GM12878 (cell line): ENCODE data around the gene ZFAND2B. TPM values are rescaled to one million over a fixed set of nuclear protein-coding genes. Genes with fewer than 3 reads are reported as not detected.

Source experiments
- ATAC-seq: fragments of 200-7000 bp; cut with Tn5 transposase; 3 replicates; pipeline ENCODE4 v1.9.1; 2020; ENCODE audit warnings: mild to moderate bottlenecking, moderate library complexity
- BruUV-seq: library from RNA; stranded (reverse); fragments of 400-500 nt; replicated peaks from 2 replicates; lab custom pipeline; 2021; lab: Mats Ljungman, UMichigan
- CTCF ChIA-PET: fragments of 300-600 bp; sonication (Branson Sonifier 250); formaldehyde crosslinking; extraction: SDS; loops from one replicate; lab custom pipeline; 2021; ENCODE audit warnings: inconsistent platforms; lab: Yijun Ruan, JAX
- POLR2A ChIA-PET: fragments of 350-600 bp; formaldehyde crosslinking; extraction: SDS; loops from one replicate; lab custom pipeline; 2021; ENCODE audit warnings: inconsistent platforms; lab: Charles Lee
- RAD21 ChIA-PET: fragments of 300-600 bp; sonication (Branson Sonifier 250); formaldehyde crosslinking; loops from one replicate; lab custom pipeline; 2023; ENCODE audit warnings: antibody characterized with exemption; ENCODE audit not compliant: unreplicated experiment; lab: Charles Lee
- SMC1A ChIA-PET: fragments of 300-600 bp; sonication (Branson Sonifier 250); formaldehyde crosslinking; loops from one replicate; lab custom pipeline; 2023; ENCODE audit not compliant: unreplicated experiment, uncharacterized antibody; lab: Charles Lee
- DNase-seq: peaks from one replicate; pipeline ENCODE4 v3.0.0-alpha.2; 2011; ENCODE audit warnings: low read depth, low spot score
- FAIRE-seq: peaks from 3 replicates; lab custom pipeline; 2011; peaks lifted over from hg19 to GRCh38; lab: Jason Lieb, UNC
- H2AFZ ChIP-seq: 2 replicates; pipeline ENCODE4 v1.6.0; 2011; ENCODE audit warnings: low read depth, low read length, control low read depth; ENCODE audit not compliant: control insufficient read depth
- H3K27ac ChIP-seq: 2 replicates; pipeline ENCODE4 v1.5.1; 2011; ENCODE audit warnings: control low read depth; ENCODE audit not compliant: control insufficient read depth, insufficient read depth
- H3K27me3 ChIP-seq, 2 experiments: replicated peaks in 1 of 2; 2 replicates each; pipeline versions ENCODE4 v1.6.0 to v1.6.1; 2011; ENCODE audit warnings: low read length in 1 of 2; ENCODE audit not compliant: control insufficient read depth in 2 of 2, insufficient read depth in 2 of 2
- H3K36me3 ChIP-seq, 2 experiments: 2 replicates each; pipeline ENCODE4 v1.5.1; 2011; ENCODE audit warnings: low read length in 1 of 2; ENCODE audit not compliant: control insufficient read depth in 2 of 2, insufficient read depth in 2 of 2
- H3K4me1 ChIP-seq: 2 replicates; pipeline ENCODE4 v1.6.1; 2011; ENCODE audit warnings: mild to moderate bottlenecking, low read length, moderate library complexity, mixed read lengths; ENCODE audit not compliant: control insufficient read depth, insufficient read depth
- H3K4me2 ChIP-seq: 2 replicates; pipeline ENCODE4 v1.6.0; 2011; ENCODE audit warnings: control low read depth; ENCODE audit not compliant: control insufficient read depth, insufficient read depth
- H3K4me3 ChIP-seq: fragments of 200-600 bp; sonication (generic); 2 replicates; pipeline ENCODE4 v1.5.1; 2016
- H3K79me2 ChIP-seq: 2 replicates; pipeline ENCODE4 v1.6.0; 2011; ENCODE audit warnings: low read length; ENCODE audit not compliant: control insufficient read depth, insufficient read depth
- H3K9ac ChIP-seq: 2 replicates; pipeline ENCODE4 v1.8.0; 2011; ENCODE audit warnings: low read length, control low read depth, mixed read lengths; ENCODE audit not compliant: control insufficient read depth, insufficient read depth
- H3K9me3 ChIP-seq: replicated peaks from 3 replicates; pipeline ENCODE4 v1.5.1; 2011; ENCODE audit warnings: mild to moderate bottlenecking, low read length; ENCODE audit not compliant: control insufficient read depth, insufficient read depth
- H4K20me1 ChIP-seq: 2 replicates; pipeline ENCODE4 v1.6.0; 2011; ENCODE audit not compliant: control insufficient read depth, insufficient read depth
- ASH2L ChIP-seq: fragments of 300-600, 200-600 bp; sonication (generic); IDR thresholded peaks from 2 replicates; pipeline ENCODE4 v1.6.1; 2017; ENCODE audit warnings: low read depth, mild to moderate bottlenecking, borderline replicate concordance
- CREB1 ChIP-seq: IDR thresholded peaks from 2 replicates; pipeline ENCODE4 v1.6.1; 2012; ENCODE audit warnings: low read depth, mild to moderate bottlenecking, inconsistent platforms
- KLF5 ChIP-seq: fragments of 450-650 bp; IDR thresholded peaks from 2 replicates; pipeline ENCODE4 v1.6.1; 2014; ENCODE audit warnings: mild to moderate bottlenecking; ENCODE audit not compliant: partially characterized antibody
- NR2F1 ChIP-seq: fragments of 450-650 bp; conservative IDR thresholded peaks from 2 replicates; pipeline ENCODE4 v1.6.1; 2017; ENCODE audit warnings: mild to moderate bottlenecking
- SP1 ChIP-seq: IDR thresholded peaks from one replicate; pipeline ENCODE4 v1.6.1; 2011; ENCODE audit warnings: low read depth, low read length
- SRF ChIP-seq, 2 experiments: IDR thresholded peaks; 2 replicates each; pipeline ENCODE4 v1.6.1; 2011; ENCODE audit warnings: low read depth in 2 of 2, low read length in 2 of 2, mild to moderate bottlenecking in 1 of 2, moderate library complexity in 1 of 2
- STAT3 ChIP-seq: IDR thresholded peaks from 2 replicates; pipeline ENCODE4 v1.6.1; 2011; ENCODE audit warnings: low read depth, low read length, improper control_type of control experiment
- TAF1 ChIP-seq: IDR thresholded peaks from 2 replicates; pipeline ENCODE4 v1.6.1; 2011; ENCODE audit warnings: mild to moderate bottlenecking, low read depth, low read length, borderline replicate concordance
- TCF12 ChIP-seq: IDR thresholded peaks from 2 replicates; pipeline ENCODE4 v1.6.1; 2011; ENCODE audit warnings: low read depth, mild to moderate bottlenecking, low read length
- WGBS: methylation state at CpG from one replicate; pipeline ENCODE4 v1.1.6; 2016; ENCODE audit warnings: low lambda C conversion rate; ENCODE audit not compliant: insufficient replicate concordance, insufficient coverage; ENCODE audit errors: missing lambda C conversion rate; 5-methylcytosine and 5-hydroxymethylcytosine counted together
- in situ Hi-C: fragments of 300-500 bp; cut with MboI; formaldehyde crosslinking; loops from 9 replicates; pipeline ENCODE4 v1.14.3; 2018; ENCODE audit warnings: mixed read lengths
- intact Hi-C: fragments of 100-400 bp; cut with micrococcal nuclease; formaldehyde crosslinking; loops from one replicate; pipeline ENCODE4 v1.14.2; 2022; ENCODE audit not compliant: unreplicated experiment
- polyA plus RNA-seq, 11 experiments: library from polyadenylated mRNA; depleted of rRNA in 4 of 11; unstranded in 6 of 11; stranded (reverse) in 5 of 11; fragments of >200 nt; fragmentation: Nextera tagmentation in 4 of 11; fragmentation: Illumina TruSeq in 1 of 11; extraction: Ambion mirVana in 4 of 11; extraction: Trizol in 1 of 11; gene quantifications; 1 replicate in 1 of 11; 2 replicates in 10 of 11; pipeline versions ENCODE4 v1.2.1 to v1.2.3, GENCODE V29; 2011 to 2016; ENCODE audit warnings: inconsistent platforms in 2 of 11, missing spikeins in 2 of 11, low read depth in 1 of 11
- total RNA-seq, 4 experiments: library from RNA; depleted of rRNA in 3 of 4; stranded (reverse); fragments of >200 nt in 3 of 4; fragmentation: Illumina TruSeq in 1 of 4; extraction: Trizol in 1 of 4; gene quantifications; 2 replicates each; pipeline versions ENCODE4 v1.2.1 to v1.2.3, GENCODE V29; 2013 to 2021
- TF ChIP-seq, protein P1 (sequence below): fragments of 450-650 bp; IDR thresholded peaks from 2 replicates; pipeline ENCODE4 v1.6.1; 2017; ENCODE audit warnings: mild to moderate bottlenecking, moderate library complexity
- TF ChIP-seq, protein P2 (sequence below): fragments of 450-650 bp; IDR thresholded peaks from 2 replicates; pipeline ENCODE4 v1.6.1; 2017; ENCODE audit warnings: mild to moderate bottlenecking
- TF ChIP-seq, protein P3 (sequence below): fragments of 450-650 bp; IDR thresholded peaks from 2 replicates; pipeline ENCODE4 v1.6.1; 2017; ENCODE audit warnings: antibody characterized with exemption, mild to moderate bottlenecking, moderate library complexity

Gene ZFAND2B
- total and polyA plus RNA-seq, 10 of the 15 experiments (the other 5 are each of a cell fraction or from before 2014, with no cell fraction given): 5.4 to 28.1 (median 22.4) TPM

DNA sequence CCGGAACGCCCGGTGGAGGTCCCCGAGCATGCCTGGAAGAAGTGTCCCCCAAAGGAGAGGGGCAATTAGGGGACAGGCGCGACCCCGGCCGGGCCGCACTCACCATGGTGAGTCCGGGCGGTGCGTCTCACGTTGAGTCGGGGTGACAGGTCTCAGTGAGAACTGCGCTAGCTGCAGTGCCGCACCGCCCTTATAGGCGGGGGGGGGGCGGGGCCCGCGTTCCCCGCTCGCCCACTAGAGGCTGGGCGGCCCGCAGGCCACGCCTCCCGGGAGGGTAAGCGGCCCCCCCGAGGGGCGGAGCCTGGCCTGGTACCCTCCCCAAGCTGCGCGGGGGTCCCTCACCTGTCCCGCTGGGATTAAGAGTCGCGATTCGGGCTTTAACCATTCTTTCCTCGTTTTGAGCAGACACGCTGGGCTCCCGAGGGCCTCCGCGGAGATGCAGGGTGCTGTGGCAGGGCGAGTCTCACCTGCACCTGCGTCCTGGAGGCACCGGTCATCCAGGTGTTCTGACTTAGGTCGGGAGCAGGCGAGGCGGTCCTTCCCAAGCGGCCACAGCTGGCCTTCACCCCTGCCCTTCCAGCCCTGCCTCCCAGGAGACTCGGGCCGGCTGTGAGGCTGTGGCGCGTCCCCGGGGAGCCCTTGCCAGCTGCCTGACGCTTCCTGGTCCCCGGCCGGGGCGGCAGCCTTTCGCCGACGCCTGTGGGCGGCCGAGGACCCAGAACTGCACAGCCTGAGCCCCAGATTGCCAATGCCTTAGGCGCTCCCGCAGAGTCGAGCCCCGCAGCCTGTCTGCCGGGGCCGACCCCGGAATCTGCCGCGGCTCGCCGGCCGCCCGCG, 47.4 kb downstream of the ZFAND2B start, which contains the start of gene TUBA4A:
TSS of gene TUBA4A (minus strand) at position 166 of the 837 bp plus-strand sequence. CDS start at position 106, 60 bp downstream.
- H3K79me2 ChIP-seq: peaks cover 44% of the 10 kb centered on the region
- H2AFZ ChIP-seq: peak within 1 kb of the TSS; percentile 92
- no peak for FAIRE-seq
- no peaks in the 10 kb centered on the region for H3K27me3 ChIP-seq
- CTCF ChIA-PET: interaction anchor here (0.6 to 6.1 kb wide), 15 partner anchors 8 to 356 kb away, joined by 3 to 65 read pairs (median 4); partner anchors contain the start of genes CNPPD1, DNAJB2, GLB1L and NHEJ1
- H3K27ac ChIP-seq: peak within 1 kb of the TSS; percentile 77
- peak within 1 kb of the TSS; percentile 92 for H3K4me2 ChIP-seq
- H4K20me1 ChIP-seq: 0 out of 2 replicates have a peak, but pooled peaks cover 4% of the 10 kb centered on the region
- peaks cover 9% of the 10 kb centered on the region in 2 experiments for H3K36me3 ChIP-seq
- DNase-seq: no peak
- ATAC-seq: peak; percentile 83
- 1% methylated on average over 71 of the region's 76 CpGs for WGBS
- H3K4me1 ChIP-seq: peaks cover 22% of the 10 kb centered on the region
- in situ Hi-C loops (no loop called here), intact Hi-C loops (loop anchor here (1.0 to 2.0 kb wide), 5 partner anchors 25 to 93 kb away; partner anchors contain the start of genes ANKZF1, ATG9A, CNPPD1 and DNAJB2)
- H3K9me3 ChIP-seq: no peaks in the 10 kb centered on the region
- POLR2A ChIA-PET: interaction anchor here (0.6 to 9.0 kb wide), 17 partner anchors 8 to 367 kb away, joined by 3 to 160 read pairs (median 7); partner anchors contain the start of genes ABCB6, ANKZF1, ATG9A and DNAJB2
- BruUV-seq: no TSS peak
- H3K9ac ChIP-seq: peak within 1 kb of the TSS; percentile 86
- SMC1A ChIA-PET: interaction anchor here (1.0 to 8.6 kb wide), 7 partner anchors 8 to 358 kb away, joined by 3 to 98 read pairs (median 4); partner anchors contain the start of genes ABCB6, DNAJB2, GLB1L and STK16
- RAD21 ChIA-PET: interaction anchor here (0.8 to 5.1 kb wide), 12 partner anchors 8 to 134 kb away, joined by 3 to 53 read pairs (median 4); partner anchors contain the start of genes ANKZF1, ATG9A, DNAJB2 and GLB1L
- peak within 1 kb of the TSS; percentile 86 for H3K4me3 ChIP-seq
- TF ChIP-seq, protein P1, sequence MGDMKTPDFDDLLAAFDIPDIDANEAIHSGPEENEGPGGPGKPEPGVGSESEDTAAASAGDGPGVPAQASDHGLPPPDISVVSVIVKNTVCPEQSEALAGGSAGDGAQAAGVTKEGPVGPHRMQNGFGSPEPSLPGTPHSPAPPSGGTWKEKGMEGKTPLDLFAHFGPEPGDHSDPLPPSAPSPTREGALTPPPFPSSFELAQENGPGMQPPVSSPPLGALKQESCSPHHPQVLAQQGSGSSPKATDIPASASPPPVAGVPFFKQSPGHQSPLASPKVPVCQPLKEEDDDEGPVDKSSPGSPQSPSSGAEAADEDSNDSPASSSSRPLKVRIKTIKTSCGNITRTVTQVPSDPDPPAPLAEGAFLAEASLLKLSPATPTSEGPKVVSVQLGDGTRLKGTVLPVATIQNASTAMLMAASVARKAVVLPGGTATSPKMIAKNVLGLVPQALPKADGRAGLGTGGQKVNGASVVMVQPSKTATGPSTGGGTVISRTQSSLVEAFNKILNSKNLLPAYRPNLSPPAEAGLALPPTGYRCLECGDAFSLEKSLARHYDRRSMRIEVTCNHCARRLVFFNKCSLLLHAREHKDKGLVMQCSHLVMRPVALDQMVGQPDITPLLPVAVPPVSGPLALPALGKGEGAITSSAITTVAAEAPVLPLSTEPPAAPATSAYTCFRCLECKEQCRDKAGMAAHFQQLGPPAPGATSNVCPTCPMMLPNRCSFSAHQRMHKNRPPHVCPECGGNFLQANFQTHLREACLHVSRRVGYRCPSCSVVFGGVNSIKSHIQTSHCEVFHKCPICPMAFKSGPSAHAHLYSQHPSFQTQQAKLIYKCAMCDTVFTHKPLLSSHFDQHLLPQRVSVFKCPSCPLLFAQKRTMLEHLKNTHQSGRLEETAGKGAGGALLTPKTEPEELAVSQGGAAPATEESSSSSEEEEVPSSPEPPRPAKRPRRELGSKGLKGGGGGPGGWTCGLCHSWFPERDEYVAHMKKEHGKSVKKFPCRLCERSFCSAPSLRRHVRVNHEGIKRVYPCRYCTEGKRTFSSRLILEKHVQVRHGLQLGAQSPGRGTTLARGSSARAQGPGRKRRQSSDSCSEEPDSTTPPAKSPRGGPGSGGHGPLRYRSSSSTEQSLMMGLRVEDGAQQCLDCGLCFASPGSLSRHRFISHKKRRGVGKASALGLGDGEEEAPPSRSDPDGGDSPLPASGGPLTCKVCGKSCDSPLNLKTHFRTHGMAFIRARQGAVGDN: peak; percentile 80
- peak; percentile 31 for TF ChIP-seq CREB1
- TF ChIP-seq KLF5: peak; percentile 31
- no peak for TF ChIP-seq ASH2L
- TF ChIP-seq, protein P2, sequence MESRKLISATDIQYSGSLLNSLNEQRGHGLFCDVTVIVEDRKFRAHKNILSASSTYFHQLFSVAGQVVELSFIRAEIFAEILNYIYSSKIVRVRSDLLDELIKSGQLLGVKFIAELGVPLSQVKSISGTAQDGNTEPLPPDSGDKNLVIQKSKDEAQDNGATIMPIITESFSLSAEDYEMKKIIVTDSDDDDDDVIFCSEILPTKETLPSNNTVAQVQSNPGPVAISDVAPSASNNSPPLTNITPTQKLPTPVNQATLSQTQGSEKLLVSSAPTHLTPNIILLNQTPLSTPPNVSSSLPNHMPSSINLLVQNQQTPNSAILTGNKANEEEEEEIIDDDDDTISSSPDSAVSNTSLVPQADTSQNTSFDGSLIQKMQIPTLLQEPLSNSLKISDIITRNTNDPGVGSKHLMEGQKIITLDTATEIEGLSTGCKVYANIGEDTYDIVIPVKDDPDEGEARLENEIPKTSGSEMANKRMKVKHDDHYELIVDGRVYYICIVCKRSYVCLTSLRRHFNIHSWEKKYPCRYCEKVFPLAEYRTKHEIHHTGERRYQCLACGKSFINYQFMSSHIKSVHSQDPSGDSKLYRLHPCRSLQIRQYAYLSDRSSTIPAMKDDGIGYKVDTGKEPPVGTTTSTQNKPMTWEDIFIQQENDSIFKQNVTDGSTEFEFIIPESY: no peak
- TF ChIP-seq, protein P3, sequence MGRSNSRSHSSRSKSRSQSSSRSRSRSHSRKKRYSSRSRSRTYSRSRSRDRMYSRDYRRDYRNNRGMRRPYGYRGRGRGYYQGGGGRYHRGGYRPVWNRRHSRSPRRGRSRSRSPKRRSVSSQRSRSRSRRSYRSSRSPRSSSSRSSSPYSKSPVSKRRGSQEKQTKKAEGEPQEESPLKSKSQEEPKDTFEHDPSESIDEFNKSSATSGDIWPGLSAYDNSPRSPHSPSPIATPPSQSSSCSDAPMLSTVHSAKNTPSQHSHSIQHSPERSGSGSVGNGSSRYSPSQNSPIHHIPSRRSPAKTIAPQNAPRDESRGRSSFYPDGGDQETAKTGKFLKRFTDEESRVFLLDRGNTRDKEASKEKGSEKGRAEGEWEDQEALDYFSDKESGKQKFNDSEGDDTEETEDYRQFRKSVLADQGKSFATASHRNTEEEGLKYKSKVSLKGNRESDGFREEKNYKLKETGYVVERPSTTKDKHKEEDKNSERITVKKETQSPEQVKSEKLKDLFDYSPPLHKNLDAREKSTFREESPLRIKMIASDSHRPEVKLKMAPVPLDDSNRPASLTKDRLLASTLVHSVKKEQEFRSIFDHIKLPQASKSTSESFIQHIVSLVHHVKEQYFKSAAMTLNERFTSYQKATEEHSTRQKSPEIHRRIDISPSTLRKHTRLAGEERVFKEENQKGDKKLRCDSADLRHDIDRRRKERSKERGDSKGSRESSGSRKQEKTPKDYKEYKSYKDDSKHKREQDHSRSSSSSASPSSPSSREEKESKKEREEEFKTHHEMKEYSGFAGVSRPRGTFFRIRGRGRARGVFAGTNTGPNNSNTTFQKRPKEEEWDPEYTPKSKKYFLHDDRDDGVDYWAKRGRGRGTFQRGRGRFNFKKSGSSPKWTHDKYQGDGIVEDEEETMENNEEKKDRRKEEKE: no peak
- TF ChIP-seq SP1: peak; percentile 68
- TF ChIP-seq TCF12: peak; percentile 40; the same call in 1 of the 2 replicates
- peak; percentile 91 for TF ChIP-seq TAF1
- no peak for TF ChIP-seq STAT3
- TF ChIP-seq NR2F1: peak; percentile 43
- 0 out of 4 replicates have a peak, but pooled peaks of 1 of the 2 experiments have one; percentile 6 for TF ChIP-seq SRF (IDR thresholded peaks at IDR 0.05; ENCODE audit: low read depth in 2 of 2, low read length in 2 of 2)
